Neural cell (in vitro differentiated cells): ENCODE results near the gene FLT3.

ENCODE experiments used
- CTCF ChIP-seq: fragments of 450-650 bp; IDR thresholded peaks from 2 replicates; pipeline ENCODE4 v1.5.1; 2014; ENCODE audit warnings: antibody characterized with exemption, mild to moderate bottlenecking, moderate library complexity; ENCODE audit not compliant: poor library complexity, severe bottlenecking
- EZH2 ChIP-seq: fragments of 200-600, 300-800 bp; shearing (Covaris generic), sonication (generic); IDR thresholded peaks from 2 replicates; pipeline ENCODE4 v1.6.1; 2014; ENCODE audit warnings: antibody characterized with exemption, low read length, borderline replicate concordance, mild to moderate bottlenecking; ENCODE audit not compliant: insufficient read depth, poor library complexity, severe bottlenecking
- RAD21 ChIP-seq: fragments of 450-650 bp; conservative IDR thresholded peaks from 2 replicates; pipeline ENCODE4 v1.6.1; 2014; ENCODE audit warnings: antibody characterized with exemption, mild to moderate bottlenecking, moderate library complexity
- REST ChIP-seq: IDR thresholded peaks from 2 replicates; pipeline ENCODE4 v1.6.1; 2012; ENCODE audit warnings: borderline replicate concordance

- TF ChIP-seq EZH2, result no peak
- no peak for TF ChIP-seq RAD21
- no peak for TF ChIP-seq CTCF
- TF ChIP-seq REST, result no peak
Measured at GRCh38 chr13:28022848-28023518, 77.4 kb downstream of the FLT3 start.
